G401 (cell line): ENCODE data around the gene TNFAIP8L3. TPM values are rescaled to one million over a fixed set of nuclear protein-coding genes. Genes with fewer than 3 reads are reported as not detected.
A peak's percentile ranks its signal among the peaks of the same experiment; 100 is the strongest.

Experiments
- DNase-seq: peaks from one replicate; pipeline ENCODE4 v3.0.0-alpha.2; 2015; ENCODE audit warnings: low spot score
- in situ Hi-C: cut with HindIII; loops from 2 replicates; pipeline ENCODE4 v1.10.0; 2016; ENCODE audit warnings: low sequenced_read_pairs, mixed read lengths
- total RNA-seq: library from RNA; depleted of rRNA; stranded (reverse); fragments of >200 nt; shearing (Covaris generic); gene quantifications from 2 replicates; pipeline ENCODE4 v1.2.3, GENCODE V29; 2014; rRNA removed

TNFAIP8L3 gene
- total RNA-seq, 1 experiment from 2014 or later, result not detected

DNA sequence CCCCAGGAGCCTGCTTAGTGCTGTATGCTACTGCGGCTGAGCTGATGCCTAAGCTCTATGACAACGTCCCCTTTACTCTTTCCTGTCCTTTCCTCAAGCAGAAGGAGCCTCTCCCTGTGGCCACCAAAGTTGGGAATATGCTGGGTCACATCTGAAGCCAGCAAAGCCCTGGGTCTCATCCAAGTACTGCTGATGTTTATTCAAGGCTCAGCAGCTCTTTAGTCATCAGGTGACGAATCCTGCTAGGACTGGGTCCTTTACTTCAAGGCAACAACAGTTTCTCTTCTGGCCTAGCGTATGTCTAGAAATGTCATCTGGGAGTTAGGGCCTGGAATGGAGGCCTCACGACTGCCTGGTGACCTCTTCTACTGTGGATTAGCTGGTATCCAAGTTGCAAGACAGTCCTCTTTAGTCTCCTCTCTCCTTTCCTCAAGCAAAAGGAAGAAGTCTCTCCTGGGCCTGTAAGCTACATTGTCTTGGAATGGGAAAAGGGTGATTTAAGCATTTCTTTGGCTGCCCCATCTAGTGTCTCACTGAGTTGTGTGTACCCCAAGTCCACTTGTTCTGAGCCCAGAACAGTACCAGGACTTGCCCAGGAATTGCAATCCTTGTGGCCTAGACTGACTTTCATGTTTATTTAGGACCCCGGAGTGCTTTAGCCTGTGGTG, 63.9 kb downstream of the TNFAIP8L3 start:
- in situ Hi-C loops, result no loop called here
- DNase-seq, result no peak

DNA sequence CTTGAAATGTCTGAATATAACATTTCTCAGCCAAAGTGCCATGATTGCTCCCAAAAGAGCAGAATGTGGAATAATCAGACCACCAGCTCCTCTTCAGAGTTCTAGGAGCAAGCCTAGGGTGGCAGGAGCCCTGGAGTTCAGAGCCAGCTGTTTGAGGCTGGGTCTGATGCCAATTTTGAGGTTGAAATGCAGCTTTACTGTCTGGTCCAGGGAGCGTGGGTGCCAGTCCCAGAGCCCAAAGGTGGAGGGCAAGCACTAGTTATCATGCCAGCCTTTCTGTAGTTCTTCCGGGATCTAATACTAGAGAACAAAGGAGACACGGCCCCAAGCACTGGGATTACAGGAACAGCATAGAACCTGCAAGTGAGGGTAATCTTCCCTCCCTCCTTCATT, 69.3 kb downstream of the TNFAIP8L3 start:
- DNase-seq, result no peak
- in situ Hi-C loops, result no loop called here

DNA sequence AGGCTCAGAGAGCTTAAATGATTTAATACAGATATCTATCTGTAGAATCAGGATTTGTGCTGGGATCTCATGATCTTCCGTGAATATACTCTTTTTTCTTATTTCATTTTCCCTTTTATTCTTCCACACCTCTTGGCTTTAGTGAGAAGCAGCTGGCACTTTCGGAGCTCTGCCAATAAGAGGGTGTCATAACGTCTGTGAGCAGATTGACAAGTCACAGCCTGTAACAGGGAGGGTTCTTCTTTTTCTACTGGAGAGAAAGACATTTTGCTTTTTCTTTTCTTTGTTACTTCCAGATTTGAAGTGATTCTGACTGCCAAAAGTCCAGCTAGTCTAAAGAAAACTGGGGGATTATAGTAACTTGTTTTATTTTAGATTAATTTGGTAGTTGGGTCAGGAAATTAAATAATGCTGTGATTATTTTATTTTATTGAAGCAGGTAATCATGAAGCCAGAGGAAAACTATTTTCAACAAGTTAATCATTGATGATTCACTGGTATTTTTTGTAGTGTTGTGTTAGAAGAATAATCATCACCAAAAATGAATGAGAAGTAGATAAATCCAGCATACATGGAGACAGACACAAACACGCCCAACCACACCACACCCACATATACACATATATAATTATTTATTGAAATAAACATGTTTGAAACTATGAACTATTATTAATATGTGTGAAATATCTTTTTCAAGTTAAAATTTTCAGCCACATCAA, 69.8 kb downstream of the TNFAIP8L3 start:
- in situ Hi-C loops, result no loop called here

DNA sequence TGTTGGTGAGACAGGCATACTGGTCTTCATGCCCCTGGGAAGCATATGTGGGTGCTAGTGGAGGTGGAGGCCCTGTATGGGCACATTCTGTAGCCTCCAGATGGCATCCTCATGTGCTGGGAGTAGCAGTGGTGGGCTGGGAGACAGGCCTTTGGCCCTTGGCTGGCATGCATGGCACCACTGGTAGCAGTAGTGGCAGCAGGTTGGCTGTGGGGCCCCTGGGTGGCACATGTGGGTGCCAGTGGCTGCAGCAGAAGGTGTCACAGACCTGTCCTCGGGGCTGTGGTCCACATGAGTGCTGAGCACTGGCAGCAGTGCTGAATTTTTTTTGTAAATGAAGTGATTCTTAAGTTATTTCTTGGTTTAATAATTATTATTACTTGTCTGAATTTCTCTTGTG, 71.2 kb downstream of the TNFAIP8L3 start:
- DNase-seq, result no peak
- in situ Hi-C loops, result no loop called here

More for the DNA sequence above, 69.8 kb downstream of the TNFAIP8L3 start:
- DNase-seq, result peak; percentile 42

DNA sequence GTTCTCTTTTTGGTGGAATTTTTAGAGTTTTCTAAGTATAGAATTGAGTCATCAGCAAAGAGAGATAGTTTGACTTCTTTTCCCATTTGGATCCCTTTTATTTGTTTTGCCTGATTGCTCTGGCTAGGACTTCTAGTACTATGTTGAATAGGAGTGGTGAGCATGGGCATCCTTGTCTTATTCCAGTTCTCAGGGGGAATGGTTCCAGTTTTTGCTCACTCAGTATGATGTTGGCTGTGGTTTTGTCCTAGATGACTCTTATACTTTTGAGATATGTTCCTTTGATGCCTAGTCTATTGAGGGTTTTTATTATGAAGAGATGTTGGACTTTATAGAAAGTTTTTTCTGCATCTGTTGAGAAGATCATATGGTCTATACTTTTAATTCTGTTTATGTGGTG, 72.5 kb downstream of the TNFAIP8L3 start:
- DNase-seq, result no peak
- in situ Hi-C loops, result no loop called here

DNA sequence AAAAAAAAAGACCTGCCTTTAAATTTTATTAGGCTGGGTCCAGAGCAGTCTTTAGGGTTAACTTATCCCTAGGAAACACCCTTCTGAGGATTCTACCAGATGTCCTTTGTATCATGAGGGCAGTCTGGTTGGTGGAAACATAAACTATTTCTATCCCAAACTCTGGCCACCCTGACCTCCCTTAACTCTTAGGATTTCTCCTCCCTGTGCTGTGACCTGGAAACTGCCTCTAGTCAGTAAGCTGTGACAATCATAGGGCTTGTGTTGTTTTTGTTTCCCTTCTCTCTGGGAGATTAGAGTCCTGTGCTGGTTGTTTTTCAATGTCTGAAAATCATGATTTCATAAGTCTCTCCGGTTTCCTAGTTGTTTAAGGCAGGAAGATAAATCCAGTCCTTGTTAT, 78.1 kb downstream of the TNFAIP8L3 start:
- no peak for DNase-seq
- in situ Hi-C loops, result no loop called here

DNA sequence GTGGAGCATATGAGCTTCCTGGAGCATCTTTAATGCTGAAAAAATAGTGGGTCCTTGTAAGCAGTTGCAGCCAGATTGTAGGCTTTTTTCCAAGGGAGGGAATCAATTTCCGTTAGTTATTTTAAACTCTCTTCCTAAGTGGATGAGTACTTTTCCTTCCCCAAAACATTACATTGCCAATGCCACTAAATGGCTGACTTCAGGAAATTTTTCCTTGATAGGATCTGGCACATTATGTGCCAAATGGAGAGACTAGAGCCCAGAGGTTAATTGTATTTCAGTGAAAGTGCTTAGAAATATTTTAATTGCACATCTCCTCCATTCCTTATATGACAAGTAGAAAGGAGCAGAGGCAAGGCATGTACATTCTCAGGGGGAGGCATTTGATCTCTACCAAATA, 83.5 kb downstream of the TNFAIP8L3 start:
- in situ Hi-C loops, result no loop called here
- no peak for DNase-seq

DNA sequence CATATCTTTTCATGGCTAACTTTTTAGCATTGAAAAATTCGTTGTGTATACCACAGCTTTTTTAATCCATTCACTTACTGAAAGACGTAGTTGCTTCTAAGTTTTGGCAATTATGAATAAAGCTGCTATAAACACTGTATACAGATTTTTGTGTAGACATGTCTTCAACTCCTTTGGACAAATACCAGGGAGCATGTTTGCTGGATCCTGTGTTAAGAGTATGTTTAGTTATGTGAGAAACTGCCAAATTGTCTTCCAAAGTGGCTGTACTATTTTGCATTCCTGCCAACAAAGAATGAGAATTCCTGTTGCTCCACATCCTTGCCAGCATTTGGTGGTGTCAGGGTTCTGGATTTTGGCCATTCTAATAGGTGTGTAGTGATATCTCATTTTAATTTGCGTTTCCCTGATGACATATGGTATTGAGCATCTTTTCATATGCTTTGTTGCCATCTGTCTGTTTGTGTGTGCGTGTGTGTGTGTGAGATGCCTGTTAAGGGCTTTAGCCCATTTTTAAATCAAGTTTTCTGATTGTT, 87.5 kb downstream of the TNFAIP8L3 start:
- DNase-seq, result no peak
- in situ Hi-C loops, result no loop called here

Other genes with a start within 250 kb of the TNFAIP8L3 start
- gene AP4E1, start 186.2 kb downstream of the TNFAIP8L3 start, total RNA-seq, result 7.9 and 10.5 TPM in 2 replicates
- gene CYP19A1, start 243.7 kb upstream of the TNFAIP8L3 start, total RNA-seq, result not detected in 2 replicates
- gene GLDN, start 246.7 kb upstream of the TNFAIP8L3 start, total RNA-seq, result not detected in 2 replicates